DMS114 treated with DMSO at 0.1 percent for 48 hours (cell line): ENCODE results near the gene TIAM2.
"Not testable (repeated sequence)": the region's sequence is repeated elsewhere in the genome, so short reads cannot be mapped to it uniquely, and the experiment has no call there.

Source experiments
- DNase-seq: peaks from one replicate; lab custom pipeline; 2025; ENCODE audit not compliant: unreplicated experiment; lab: John Stamatoyannopoulos, UW

Gene TIAM2

GRCh38 chr6:155188707-155189496 lies 193.8 kb downstream of the TIAM2 start:
- no peak for DNase-seq

DNA sequence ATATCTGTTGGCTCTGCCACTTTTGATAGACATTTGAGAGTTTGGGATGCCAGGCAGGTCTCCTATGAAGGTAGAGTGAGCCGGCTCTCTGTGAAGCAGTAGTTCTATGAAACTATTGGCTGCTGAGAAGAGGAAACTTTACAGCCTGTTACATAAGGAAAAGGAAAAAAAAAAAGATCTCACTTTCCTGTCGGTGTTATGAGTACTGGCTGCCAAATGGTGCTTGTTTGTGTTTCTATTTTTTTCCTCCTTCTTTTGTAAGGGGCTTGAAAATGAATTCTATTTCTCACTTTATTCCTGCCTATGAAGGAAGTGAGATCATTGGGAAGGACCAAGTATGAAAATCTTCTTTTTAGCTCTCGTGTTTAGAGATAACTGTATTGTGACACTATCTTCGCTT lies 195.6 kb downstream of the TIAM2 start:
- no peak for DNase-seq

GRCh38 chr6:155193526-155193925 lies 198.4 kb downstream of the TIAM2 start:
- no peak for DNase-seq

GRCh38 chr6:155194399-155194798 lies 199.3 kb downstream of the TIAM2 start:
- DNase-seq = no peak

DNA sequence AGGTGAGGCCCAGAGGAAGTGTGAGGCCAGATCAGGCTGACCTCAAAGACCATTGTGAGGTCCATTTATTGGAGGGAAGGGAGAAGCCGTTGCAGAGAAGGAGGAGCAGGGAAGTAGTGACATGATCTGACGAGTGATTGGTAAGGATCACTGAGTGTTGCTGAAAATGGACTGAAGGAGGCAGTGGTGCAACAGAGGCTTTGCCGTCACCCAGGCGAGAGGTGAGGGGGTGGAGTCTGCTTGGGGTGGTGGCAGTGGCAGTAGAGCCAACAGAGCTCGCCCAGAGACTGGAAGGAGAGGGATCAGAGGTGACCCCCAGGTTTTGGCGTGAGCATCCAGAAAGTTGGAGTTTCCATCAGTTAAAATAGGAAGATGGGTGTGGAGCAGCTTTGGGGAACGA lies 200.8 kb downstream of the TIAM2 start:
- DNase-seq = no peak

DNA sequence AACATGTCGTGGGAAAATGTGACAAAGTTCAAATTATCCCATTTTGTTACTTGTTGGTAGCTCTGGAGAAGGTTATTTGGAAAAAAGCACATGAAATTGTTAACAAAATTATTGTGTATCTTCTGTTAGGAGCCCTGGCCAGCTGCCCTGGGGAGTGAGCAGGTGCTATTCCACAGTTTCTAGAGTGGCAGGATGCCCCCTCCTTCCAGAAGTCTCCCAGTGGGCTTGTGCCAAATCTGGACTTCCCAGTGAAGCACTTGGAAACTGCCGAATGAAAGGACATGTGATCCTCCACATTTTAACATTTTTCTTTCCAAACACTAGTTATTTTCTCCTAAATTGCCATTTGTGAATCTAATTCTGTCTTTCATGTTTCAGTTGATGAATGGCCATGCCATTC lies 201.8 kb downstream of the TIAM2 start:
- no peak for DNase-seq

DNA sequence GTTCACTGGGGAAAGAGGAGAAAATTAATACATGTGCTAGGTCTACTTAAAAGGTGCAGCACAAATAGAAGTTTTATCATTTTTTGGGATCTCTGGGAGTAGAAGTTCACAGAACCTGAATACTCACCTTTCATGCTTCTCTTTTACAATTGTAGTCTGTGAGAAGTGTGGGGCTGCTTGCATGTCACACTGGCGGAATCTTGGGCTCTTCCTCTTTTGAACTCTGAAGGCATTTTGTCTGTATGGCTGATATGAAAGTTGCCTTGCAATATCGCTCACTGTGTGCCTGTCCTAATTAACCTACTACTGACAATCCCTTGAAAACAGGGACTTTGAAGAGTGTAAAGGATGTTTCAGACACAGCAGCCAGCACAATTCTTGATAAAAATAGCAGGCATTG lies 202.8 kb downstream of the TIAM2 start:
- DNase-seq = no peak

DNA sequence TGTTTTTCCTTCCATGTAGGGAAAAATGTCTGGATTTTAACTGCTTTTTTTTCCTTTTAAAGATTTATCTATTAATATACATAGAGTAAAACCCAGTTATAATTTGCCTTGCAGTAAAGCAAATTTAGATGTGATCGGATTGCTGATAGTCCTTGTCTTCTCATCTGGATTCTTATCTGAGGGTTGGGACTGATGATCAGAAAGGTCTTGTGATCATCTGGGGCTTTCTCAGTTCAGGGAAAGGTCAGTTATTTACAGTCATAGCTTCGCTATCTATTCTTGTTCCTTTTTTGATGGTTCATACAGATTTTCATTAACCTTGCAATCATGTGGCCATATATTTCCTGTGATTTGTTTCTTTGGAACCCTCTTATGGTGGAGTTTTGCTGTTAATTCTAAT lies 204.9 kb downstream of the TIAM2 start:
- no peak for DNase-seq

GRCh38 chr6:155201461-155202226 lies 206.5 kb downstream of the TIAM2 start:
- DNase-seq = no peak

DNA sequence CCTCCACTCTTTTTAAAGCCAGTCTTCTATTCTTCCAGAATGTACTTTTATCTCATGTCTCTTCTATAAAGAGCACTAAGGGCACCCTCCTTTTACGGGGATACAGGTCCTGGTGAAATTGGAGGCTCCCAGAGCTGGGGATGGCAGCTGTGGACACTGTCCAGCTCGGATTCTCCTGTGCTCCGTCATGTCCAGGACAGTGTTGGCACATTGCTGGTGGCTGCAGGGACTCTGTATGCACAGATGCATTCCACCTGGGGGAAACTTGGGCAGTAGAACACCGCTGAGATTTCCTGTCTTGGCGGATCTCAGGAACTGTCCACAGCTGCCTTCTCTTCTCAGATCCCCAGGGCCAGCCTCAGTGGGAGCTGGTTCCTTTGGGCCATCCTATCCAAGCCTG lies 212.1 kb downstream of the TIAM2 start:
- no peak for DNase-seq

DNA sequence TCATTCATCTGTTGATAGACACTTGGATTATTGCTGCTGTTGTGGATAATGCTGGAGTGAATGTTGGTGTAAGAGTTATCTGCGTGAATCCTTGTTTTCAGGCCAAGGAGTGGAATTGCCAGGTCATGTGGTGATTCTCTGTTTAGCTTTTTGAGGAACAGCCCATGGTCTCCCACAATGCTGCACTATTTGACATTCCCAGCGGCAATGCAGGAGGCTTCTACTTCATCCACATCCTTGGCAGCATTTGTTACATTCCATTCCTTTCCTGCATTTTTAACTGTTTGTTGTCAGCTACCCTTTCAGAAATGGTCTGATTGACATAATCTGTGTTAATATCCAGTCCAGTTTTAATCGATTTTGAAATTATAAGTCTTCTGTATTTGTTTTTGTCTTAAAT lies 217.0 kb downstream of the TIAM2 start:
- no peak for DNase-seq

DNA sequence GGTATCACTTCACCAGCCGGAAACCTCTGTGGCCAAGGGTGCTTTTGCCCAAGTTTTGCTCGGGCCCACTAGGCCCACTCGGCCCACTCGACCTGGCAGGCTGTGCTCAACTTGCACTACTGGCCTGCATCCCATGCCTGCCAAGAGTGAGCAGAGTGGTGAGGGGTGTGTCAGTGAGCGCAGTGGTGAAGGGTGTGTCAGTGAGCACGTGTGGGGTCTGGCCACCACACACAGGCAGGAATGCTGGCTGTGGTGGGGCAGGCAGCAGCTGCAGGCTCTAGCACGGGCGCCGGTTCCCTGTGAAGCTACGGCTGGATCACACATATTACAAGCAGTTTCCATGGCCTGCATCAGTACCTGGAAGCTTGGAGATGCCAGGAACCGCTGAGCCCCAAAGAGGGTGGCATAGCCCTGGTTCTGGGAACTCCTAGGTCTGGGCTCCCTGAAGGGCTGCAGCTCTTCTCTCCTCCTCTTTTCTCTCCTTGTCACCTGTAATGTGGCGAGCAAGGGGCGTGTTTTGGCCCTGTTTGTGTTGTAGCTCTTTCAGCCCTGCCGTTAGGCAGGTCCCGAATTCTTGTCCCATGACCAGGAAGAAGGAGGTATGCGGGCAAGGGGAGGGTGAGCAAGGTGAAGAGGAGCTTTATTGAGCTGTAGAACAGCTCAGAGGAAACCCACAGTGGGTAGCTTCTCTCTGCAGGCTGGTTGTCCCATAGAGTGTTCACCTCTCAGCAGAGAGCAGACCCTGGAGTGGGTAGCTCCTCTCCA lies 217.7 kb downstream of the TIAM2 start:
- no peak for DNase-seq

- no peak for DNase-seq
Measured at GRCh38 chr6:155213611-155214372, 218.7 kb downstream of the TIAM2 start.

DNA sequence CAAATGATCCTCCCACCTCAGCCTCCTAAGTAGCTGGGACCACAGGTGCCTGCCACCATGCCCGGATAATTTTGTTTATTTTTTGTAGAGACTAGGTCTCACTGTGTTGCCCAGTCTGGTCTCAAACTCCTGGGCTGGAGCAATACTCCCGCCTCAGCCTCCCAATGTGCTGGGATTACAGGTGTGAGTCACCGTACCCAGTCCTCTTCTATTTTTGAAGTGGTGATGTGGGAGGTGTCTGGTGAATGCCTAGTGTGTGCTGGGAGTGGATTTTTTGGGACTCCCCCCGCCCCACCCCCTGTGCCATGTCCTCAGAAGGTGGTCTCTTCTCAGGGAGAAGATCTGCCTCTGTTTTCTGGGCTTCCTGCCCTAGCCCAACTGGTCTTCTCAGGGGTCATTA lies 220.8 kb downstream of the TIAM2 start:
- no peak for DNase-seq

GRCh38 chr6:155216312-155217046 lies 221.4 kb downstream of the TIAM2 start:
- DNase-seq = no peak

DNA sequence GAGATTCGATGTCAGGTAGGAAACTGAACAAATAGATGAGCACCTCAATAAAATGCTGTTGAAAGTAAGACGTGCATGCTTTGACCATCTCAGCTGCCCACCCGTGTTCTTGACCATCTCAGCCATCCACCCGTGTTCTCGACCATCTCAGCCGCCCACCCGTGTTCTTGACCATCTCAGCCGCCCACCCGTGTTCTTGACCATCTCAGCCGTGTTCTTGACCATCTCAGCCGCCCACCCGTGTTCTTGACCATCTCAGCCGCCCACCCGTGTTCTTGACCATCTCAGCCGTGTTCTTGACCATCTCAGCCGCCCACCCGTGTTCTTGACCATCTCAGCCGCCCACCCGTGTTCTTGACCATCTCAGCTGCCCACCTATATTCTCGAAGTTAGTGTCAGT lies 223.6 kb downstream of the TIAM2 start:
- not testable (repeated sequence) for DNase-seq

- no peak for DNase-seq
Measured at GRCh38 chr6:155219299-155219698, 224.2 kb downstream of the TIAM2 start.

GRCh38 chr6:155219858-155220301 lies 224.8 kb downstream of the TIAM2 start:
- DNase-seq = no peak

- DNase-seq = no peak
Measured at GRCh38 chr6:155221086-155221485, 226.0 kb downstream of the TIAM2 start.

- DNase-seq = no peak
Measured at GRCh38 chr6:155222506-155222905, 227.4 kb downstream of the TIAM2 start.
